GM10248 (cell line): ENCODE data around the gene C12orf43.
A peak's percentile ranks its signal among the peaks of the same experiment; 100 is the strongest.
"Not testable (repeated sequence)": the region's sequence is repeated elsewhere in the genome, so short reads cannot be mapped to it uniquely, and the experiment has no call there.

Experiments
- CTCF ChIA-PET: fragments of 300-600 bp; sonication (Branson Sonifier 250); formaldehyde crosslinking; extraction: SDS; loops from one replicate; lab custom pipeline; 2021; ENCODE audit warnings: antibody characterized with exemption; lab: Yijun Ruan, JAX
- POLR2A ChIA-PET: fragments of 350-650 bp; sonication (Branson Sonifier 250); formaldehyde crosslinking; extraction: SDS; loops from one replicate; lab custom pipeline; 2020; ENCODE audit warnings: antibody characterized with exemption; lab: Yijun Ruan, JAX
- DNase-seq: peaks from one replicate; pipeline ENCODE4 v3.0.0; 2012; ENCODE audit errors: extremely low spot score
- TF ChIP-seq, protein P1 (sequence below): IDR thresholded peaks from 2 replicates; pipeline ENCODE4 v1.5.1; 2012; ENCODE audit warnings: mild to moderate bottlenecking, low read depth; ENCODE audit errors: extremely low read depth, missing control alignments, control extremely low read depth

Gene C12orf43

DNA sequence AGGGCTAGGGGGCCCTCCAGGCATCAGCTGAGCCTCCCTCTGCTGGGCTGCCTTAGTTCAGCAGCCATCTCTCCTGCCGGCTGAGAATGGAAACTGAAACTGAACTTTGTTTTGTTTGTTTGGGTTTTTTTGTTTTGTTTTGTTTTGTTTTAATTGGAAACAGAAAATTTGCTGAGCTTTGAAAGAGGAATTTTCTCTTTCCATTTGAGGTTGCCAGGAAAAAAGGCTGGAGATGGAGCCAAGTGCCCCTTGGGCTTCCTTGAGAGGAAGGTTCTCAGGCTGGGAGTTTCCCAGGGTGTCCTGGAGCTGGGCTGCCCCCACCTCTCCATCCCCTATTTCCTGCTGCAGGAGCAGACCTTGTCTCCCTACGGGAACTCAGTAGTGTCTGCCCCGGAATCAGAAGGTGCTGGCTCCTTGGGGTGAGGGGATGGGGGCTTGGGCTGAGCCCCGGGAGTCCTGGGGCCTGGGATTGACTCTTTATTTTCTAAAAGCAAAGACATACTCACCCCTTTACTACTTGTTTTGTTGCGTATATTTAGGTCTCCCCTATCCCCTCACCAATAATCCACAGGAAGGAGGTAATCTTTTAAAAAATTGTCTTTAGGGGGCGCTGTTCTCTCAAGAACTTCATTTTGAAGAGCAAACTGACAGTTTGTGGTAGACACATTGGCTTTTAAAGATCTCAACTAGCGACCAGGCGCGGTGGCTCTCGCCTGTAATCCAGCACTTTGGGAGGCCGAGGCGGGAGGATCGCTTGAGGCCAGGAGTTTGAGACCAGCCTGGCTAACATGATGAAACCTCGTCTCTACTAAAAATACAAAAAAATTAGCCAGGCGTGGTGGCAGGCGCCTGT lies 44.1 kb upstream of the C12orf43 start:
- DNase-seq, result peak; percentile 81
- TF ChIP-seq, protein P1, sequence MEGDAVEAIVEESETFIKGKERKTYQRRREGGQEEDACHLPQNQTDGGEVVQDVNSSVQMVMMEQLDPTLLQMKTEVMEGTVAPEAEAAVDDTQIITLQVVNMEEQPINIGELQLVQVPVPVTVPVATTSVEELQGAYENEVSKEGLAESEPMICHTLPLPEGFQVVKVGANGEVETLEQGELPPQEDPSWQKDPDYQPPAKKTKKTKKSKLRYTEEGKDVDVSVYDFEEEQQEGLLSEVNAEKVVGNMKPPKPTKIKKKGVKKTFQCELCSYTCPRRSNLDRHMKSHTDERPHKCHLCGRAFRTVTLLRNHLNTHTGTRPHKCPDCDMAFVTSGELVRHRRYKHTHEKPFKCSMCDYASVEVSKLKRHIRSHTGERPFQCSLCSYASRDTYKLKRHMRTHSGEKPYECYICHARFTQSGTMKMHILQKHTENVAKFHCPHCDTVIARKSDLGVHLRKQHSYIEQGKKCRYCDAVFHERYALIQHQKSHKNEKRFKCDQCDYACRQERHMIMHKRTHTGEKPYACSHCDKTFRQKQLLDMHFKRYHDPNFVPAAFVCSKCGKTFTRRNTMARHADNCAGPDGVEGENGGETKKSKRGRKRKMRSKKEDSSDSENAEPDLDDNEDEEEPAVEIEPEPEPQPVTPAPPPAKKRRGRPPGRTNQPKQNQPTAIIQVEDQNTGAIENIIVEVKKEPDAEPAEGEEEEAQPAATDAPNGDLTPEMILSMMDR, result peak; percentile 61
- POLR2A ChIA-PET, result interaction anchor here (0.6 to 0.7 kb wide), 3 partner anchors 32 to 366 kb away, joined by 3 to 11 read pairs (median 4); no protein-coding TSS in a partner anchor

DNA sequence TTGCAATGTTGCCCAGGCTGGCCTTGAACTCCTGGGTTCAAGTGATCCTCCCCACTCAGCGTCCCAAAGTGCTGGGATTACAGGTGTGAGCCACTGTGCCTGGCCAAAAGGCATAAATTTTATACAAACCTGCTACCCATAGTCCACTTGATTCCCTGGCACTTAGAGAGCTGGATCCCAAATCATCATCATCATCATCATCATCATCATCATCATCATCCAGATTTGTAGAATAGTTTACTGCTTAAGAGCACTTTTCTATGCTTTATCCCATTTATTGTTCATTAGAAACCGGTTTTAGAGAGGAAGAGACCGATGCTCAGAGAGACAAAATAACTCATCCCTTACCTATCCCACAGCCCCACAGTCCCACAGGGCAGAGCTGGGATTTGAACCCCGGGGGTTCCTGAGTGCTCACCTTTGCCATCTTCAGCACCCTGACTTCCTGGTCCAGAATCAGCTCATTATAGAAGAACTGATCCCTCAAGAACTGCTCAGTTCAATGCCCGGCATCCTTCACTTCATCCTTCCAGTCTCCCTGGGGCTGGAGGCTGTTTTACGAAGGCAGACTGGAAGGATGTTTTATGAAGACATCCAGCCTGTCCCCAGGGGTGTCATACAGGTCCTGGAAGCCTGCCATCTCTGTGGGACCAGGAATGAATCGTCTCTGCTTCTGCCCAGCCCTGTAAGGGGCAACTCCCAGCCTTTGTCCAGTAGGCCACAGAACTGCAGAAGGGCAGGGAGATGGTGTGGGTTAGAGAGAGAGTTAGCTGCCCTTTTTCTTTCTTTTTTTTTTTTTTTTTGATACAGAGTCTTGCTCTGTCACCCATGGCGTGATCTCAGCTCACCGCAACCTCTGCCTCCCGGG lies 43.0 kb upstream of the C12orf43 start:
- POLR2A ChIA-PET, result interaction anchor here (0.6 to 0.7 kb wide), 2 partner anchors 33 to 202 kb away, joined by 3 to 4 read pairs; no protein-coding TSS in a partner anchor
- no peak for DNase-seq
- TF ChIP-seq, protein P1, result no peak
- CTCF ChIA-PET, result interaction anchor here (0.7 to 3.8 kb wide), 46 partner anchors 8 to 635 kb away, joined by 3 to 25 read pairs (median 4); partner anchors contain the start of genes HNF1A, OASL and POP5

More for the DNA sequence above, 44.1 kb upstream of the C12orf43 start:
- CTCF ChIA-PET, result interaction anchor here (0.7 to 3.8 kb wide), 50 partner anchors 8 to 636 kb away, joined by 3 to 25 read pairs (median 4); partner anchors contain the start of genes HNF1A, MLEC, OASL and POP5

DNA sequence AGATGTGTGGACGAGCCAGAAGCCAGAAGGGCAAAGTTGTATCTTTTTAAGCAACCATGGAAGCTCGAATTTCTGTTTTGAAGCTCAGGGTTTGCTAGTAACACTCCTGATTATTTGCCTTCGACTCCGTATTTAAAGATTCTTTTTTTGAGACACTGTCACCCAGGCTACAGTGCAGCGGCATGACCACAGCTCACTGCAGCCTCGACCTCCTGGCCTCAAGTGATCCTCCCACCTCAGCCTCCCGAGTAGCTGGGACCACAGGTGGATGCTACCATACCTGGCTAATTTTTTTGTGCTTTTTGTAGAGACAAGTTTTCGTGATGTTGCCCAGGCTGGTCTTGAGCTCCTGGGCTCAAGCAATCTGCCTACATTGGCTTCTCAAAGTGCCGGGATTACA lies 41.5 kb upstream of the C12orf43 start:
- TF ChIP-seq, protein P1, result no peak
- DNase-seq, result no peak
- POLR2A ChIA-PET, result no interaction called here
- CTCF ChIA-PET, result interaction anchor here (1.6 to 3.2 kb wide), 2 partner anchors 10 to 52 kb away, joined by 6 to 19 read pairs; no protein-coding TSS in a partner anchor

DNA sequence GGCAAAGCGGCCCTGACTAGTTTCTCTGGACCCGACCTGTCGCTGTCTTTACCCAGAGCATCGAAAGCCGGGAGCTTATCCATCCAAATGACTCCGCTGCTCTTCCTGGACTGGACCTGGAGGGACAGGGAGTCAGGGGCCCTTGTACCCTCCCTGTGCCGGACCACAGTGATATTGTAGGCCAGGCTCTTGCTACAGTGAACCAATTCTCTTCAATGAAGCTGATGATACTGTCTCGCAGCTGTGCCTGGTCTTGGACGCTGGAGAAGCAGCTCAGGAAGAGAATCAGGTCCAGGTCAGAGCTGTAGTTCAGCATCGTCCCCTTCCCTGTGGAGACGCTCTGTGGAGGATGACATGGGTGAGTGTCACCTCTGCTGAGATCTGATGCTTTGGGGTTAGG lies 37.4 kb upstream of the C12orf43 start:
- TF ChIP-seq, protein P1, result no peak
- no peak for DNase-seq
- ChIA-PET CTCF (interaction anchor here (0.9 kb wide), 1 partner anchor 8 kb away, joined by 3 read pairs; no protein-coding TSS in a partner anchor), POLR2A (no interaction called here)

DNA sequence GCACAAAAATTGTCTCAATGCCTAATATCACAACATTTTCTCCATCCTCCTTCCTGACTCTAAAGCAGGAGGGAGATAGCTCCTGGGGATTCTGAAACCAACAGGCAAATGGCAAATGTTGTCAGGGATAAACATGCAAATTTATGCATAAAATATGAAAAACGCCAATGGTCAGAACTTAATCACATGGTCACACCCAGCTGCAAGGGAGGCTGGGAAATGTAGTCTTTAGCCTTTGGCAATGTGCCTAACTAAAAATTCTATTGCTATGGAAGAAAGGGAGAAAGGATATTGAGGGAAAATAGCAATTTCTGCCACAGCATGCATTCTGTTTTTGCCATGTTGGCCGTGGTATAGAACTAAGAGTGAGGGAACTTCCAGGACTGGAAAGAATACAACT lies 34.4 kb upstream of the C12orf43 start:
- no peak for DNase-seq
- TF ChIP-seq, protein P1, result no peak
- ChIA-PET POLR2A (no interaction called here), CTCF (interaction anchor here (0.7 to 4.0 kb wide), 2 partner anchors 10 to 41 kb away, joined by 3 to 25 read pairs; no protein-coding TSS in a partner anchor)

DNA sequence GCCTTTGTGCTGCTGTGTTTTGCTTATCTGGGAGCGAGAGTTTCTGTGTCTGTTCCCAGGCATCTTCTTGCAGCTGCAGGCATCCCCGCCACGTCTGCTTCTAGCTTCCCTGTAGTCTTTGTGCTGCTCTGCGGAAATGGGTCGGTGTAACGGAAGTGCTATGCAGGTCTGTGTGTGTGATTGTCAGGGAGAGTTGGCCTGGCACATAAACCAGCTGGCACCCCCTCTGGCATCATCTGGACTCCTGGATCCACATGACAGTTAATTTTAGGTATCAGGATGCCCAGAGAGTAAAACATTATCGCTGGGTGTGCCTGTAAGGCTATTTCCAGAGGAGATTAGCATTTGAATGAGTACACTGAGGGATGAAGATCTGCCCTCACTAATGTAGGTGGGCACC lies 32.2 kb upstream of the C12orf43 start:
- TF ChIP-seq, protein P1, result no peak
- ChIA-PET CTCF (interaction anchor here (1.0 to 1.5 kb wide), 3 partner anchors 12 to 48 kb away, joined by 3 to 12 read pairs (median 4); no protein-coding TSS in a partner anchor), POLR2A (no interaction called here)
- no peak for DNase-seq

DNA sequence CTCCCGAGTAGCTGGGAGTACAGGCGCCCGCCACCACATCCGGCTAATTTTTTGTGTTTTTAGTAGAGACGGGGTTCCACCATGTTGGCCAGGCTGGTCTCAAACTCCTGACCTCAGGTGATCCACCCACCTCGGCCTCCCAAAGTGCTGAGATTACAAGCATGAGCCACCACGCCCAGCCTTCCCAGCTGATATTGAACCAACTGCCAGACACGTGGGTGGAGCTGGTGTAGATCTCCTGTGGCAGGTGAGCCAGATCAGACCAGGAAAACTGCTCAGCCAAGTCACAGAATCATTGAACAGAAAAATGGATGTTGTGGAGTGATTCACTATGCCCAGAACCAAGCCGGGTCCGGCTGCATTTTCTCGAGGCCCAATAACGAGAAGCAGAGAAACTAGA lies 31.1 kb upstream of the C12orf43 start:
- CTCF ChIA-PET, result interaction anchor here (1.2 to 1.4 kb wide), 2 partner anchors 13 to 399 kb away, joined by 3 to 5 read pairs; no protein-coding TSS in a partner anchor
- POLR2A ChIA-PET, DNase-seq: not testable (repeated sequence)
